Gastrocnemius medialis (tissue), 4 donors: ENCODE data around the gene TNS3.

Experiments used
- POLR2A ChIP-seq, 2 donors: fragments of 450-650 bp; IDR thresholded peaks; one replicate each; pipeline ENCODE4 v1.6.1; 2017; ENCODE audit warnings: antibody characterized with exemption in 2 of 2, mild to moderate bottlenecking in 2 of 2, moderate library complexity in 2 of 2
- TF ChIP-seq, protein P1 (sequence below), 5 experiments: fragments of 450-650 bp in 3 of 5; fragments of 200-600 bp in 2 of 5; sonication (generic) in 2 of 5; IDR thresholded peaks in 4 of 5; conservative IDR thresholded peaks in 1 of 5; 1 replicate in 4 of 5; 2 replicates in 1 of 5; pipeline ENCODE4 v1.5.1; 2016 to 2019; ENCODE audit warnings: antibody characterized with exemption in 5 of 5, mild to moderate bottlenecking in 3 of 5, moderate library complexity in 3 of 5

DNA sequence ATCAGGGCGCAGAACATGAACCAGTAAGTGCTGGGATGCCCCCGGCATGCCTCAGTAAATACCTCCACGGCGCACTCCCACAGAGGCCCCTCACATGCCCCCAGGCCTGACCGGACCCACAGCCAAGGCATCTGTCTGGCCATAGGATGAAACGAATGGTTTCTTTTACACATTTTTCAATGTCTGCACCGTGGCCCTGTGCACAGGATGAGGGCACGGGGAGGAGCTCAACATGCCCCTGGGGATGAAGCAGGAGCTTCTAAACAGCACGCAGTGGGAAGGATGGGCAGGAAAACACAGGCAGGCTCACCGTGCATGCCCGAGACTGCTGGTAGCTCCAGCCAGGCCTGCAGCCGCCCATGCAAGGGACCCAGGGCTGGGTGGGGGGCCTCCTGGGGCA, 283.3 kb downstream of the TNS3 start:
- TF ChIP-seq, protein P1, sequence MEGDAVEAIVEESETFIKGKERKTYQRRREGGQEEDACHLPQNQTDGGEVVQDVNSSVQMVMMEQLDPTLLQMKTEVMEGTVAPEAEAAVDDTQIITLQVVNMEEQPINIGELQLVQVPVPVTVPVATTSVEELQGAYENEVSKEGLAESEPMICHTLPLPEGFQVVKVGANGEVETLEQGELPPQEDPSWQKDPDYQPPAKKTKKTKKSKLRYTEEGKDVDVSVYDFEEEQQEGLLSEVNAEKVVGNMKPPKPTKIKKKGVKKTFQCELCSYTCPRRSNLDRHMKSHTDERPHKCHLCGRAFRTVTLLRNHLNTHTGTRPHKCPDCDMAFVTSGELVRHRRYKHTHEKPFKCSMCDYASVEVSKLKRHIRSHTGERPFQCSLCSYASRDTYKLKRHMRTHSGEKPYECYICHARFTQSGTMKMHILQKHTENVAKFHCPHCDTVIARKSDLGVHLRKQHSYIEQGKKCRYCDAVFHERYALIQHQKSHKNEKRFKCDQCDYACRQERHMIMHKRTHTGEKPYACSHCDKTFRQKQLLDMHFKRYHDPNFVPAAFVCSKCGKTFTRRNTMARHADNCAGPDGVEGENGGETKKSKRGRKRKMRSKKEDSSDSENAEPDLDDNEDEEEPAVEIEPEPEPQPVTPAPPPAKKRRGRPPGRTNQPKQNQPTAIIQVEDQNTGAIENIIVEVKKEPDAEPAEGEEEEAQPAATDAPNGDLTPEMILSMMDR (IDR thresholded peaks at IDR 0.05 in 4 of 5, conservative IDR thresholded peaks at IDR 0.05 in 1 of 5) = no peak
- TF ChIP-seq POLR2A (IDR thresholded peaks at IDR 0.05) = no peak
